Transverse colon (tissue), 4 donors: ENCODE measurements around the gene TBC1D17. TPM values are rescaled to one million over a fixed set of nuclear protein-coding genes. Genes with fewer than 3 reads are reported as not detected.

Experiments used
- DNase-seq: peaks from one replicate; pipeline ENCODE4 v3.0.0-alpha.2; 2019
- H3K27ac ChIP-seq, 4 donors: fragments of 200-600 bp; sonication (generic); 2 replicates each; pipeline ENCODE4 v1.5.1; 2016 to 2018; ENCODE audit warnings: inconsistent platforms in 4 of 4
- H3K27me3 ChIP-seq: fragments of 200-600 bp; sonication (generic); 2 replicates; pipeline ENCODE4 v1.5.1; 2017; ENCODE audit warnings: inconsistent platforms
- H3K36me3 ChIP-seq, 4 donors: fragments of 200-600 bp; sonication (generic); 2 replicates each; pipeline ENCODE4 v1.5.1; 2017 to 2019; ENCODE audit warnings: inconsistent platforms in 4 of 4
- H3K4me1 ChIP-seq, 4 donors: fragments of 200-600 bp; sonication (generic); 2 replicates each; pipeline ENCODE4 v1.5.1; 2017 to 2020; ENCODE audit warnings: inconsistent platforms in 4 of 4
- H3K4me3 ChIP-seq, 4 donors: fragments of 200-600 bp; sonication (generic); 1 replicate in 1 of 4; 2 replicates in 3 of 4; pipeline versions ENCODE4 v1.5.1 to v1.6.1; 2017 to 2019; ENCODE audit warnings: inconsistent platforms in 4 of 4
- H3K9me3 ChIP-seq, 2 donors: fragments of 200-600 bp; sonication (generic); 2 replicates each; pipeline ENCODE4 v1.5.1; 2017 to 2019; ENCODE audit warnings: inconsistent platforms in 2 of 2
- EP300 ChIP-seq: sonication (generic); formaldehyde crosslinking; IDR thresholded peaks from one replicate; pipeline ENCODE4 v1.6.1; 2017; ENCODE audit warnings: antibody characterized with exemption, low read depth
- POLR2A ChIP-seq: fragments of 450-650 bp; IDR thresholded peaks from one replicate; pipeline ENCODE4 v1.6.1; 2016; ENCODE audit warnings: antibody characterized with exemption, mild to moderate bottlenecking, moderate library complexity
- POLR2AphosphoS5 ChIP-seq, 3 donors: sonication (generic); formaldehyde crosslinking; IDR thresholded peaks; one replicate each; pipeline ENCODE4 v1.6.1; 2016; ENCODE audit warnings: antibody characterized with exemption in 3 of 3
- WGBS, 2 donors: methylation state at CpG; one replicate each; pipeline ENCODE4 v1.1.5; 2018; ENCODE audit warnings: low coverage in 1 of 2; 5-methylcytosine and 5-hydroxymethylcytosine counted together
- in situ Hi-C, 4 donors: fragments of 200-750 bp; cut with MboI; loops; one replicate each; pipeline versions ENCODE4 v1.15.0 to v1.15.1; 2017; ENCODE audit warnings: low sequenced_read_pairs in 3 of 4, low pct_ligation_motif_present in 1 of 4, low pct_unique_long_range_greater_than_20kb in 1 of 4
- intact Hi-C: fragments of 100-400 bp; cut with DNase I; formaldehyde crosslinking; loops from one replicate; pipeline ENCODE4 v1.15.1; 2023; ENCODE audit warnings: low total_unique reads
- total RNA-seq, 4 donors: library from RNA; depleted of rRNA; stranded (reverse); fragments of >200 nt; gene quantifications; one replicate each; pipeline ENCODE4 v1.1.0, GENCODE V29; 2016
- TF ChIP-seq, protein P1 (sequence below), 5 experiments: fragments of 200-600 bp in 3 of 5; fragments of 450-650 bp in 2 of 5; sonication (generic) in 3 of 5; IDR thresholded peaks; 1 replicate in 2 of 5; 2 replicates in 3 of 5; pipeline ENCODE4 v1.5.1; 2016 to 2017; ENCODE audit warnings: antibody characterized with exemption in 5 of 5, inconsistent platforms in 3 of 5, mild to moderate bottlenecking in 2 of 5, moderate library complexity in 1 of 5

Gene TBC1D17
- total RNA-seq, 4 donors from 2014 or later, result 26.4 to 80.8 (median 47.9) TPM

DNA sequence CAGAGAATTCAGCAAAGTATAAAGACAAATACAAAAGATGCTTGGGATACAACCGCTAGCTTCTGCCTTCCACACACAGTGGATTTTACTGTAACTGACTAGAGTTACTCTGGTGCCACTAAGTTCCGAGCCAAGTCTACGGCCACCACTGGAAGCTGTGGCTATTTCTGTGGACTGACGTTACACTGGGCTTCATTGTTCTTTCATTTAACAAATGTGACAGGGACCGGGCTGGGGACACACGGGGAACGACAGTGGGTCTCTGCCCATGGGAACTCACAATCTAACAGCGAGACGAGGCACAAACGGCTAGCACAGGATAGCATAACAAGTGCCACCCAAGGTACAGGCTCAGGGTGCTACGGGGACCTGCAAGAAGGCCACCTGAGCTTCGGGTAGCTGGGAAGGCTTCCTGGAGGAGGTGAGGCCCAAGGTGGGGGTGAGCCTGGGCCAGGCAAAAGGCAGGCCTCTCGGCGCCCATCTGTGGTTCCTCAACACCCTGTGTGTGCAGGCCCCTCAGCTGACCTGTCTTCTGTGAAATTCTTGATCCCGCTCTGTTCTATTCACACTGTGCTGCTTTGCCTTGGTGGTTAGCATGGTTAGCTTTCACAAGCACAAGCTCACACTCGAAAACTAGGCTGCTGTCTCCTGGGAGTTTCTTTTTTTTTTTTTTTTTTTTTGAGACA is 29.5 kb downstream of the TBC1D17 start:
- Histone ChIP-seq H3K4me1 (peaks cover 0 to 14% (median 3%) of the 10 kb centered on the region in 4 donors), H3K27ac (no peak overlapping the region), H3K36me3 (peaks cover 0 to 12% (median 6%) of the 10 kb centered on the region in 4 donors), H3K27me3 (no peaks in the 10 kb centered on the region), H3K4me3 (no peak overlapping the region), H3K9me3 (no peaks in the 10 kb centered on the region)
- in situ Hi-C loops (no loop called here), intact Hi-C loops (no loop called here)
- no peak for TF ChIP-seq POLR2AphosphoS5 (IDR thresholded peaks at IDR 0.05)
- no peak for TF ChIP-seq EP300
- TF ChIP-seq, protein P1, sequence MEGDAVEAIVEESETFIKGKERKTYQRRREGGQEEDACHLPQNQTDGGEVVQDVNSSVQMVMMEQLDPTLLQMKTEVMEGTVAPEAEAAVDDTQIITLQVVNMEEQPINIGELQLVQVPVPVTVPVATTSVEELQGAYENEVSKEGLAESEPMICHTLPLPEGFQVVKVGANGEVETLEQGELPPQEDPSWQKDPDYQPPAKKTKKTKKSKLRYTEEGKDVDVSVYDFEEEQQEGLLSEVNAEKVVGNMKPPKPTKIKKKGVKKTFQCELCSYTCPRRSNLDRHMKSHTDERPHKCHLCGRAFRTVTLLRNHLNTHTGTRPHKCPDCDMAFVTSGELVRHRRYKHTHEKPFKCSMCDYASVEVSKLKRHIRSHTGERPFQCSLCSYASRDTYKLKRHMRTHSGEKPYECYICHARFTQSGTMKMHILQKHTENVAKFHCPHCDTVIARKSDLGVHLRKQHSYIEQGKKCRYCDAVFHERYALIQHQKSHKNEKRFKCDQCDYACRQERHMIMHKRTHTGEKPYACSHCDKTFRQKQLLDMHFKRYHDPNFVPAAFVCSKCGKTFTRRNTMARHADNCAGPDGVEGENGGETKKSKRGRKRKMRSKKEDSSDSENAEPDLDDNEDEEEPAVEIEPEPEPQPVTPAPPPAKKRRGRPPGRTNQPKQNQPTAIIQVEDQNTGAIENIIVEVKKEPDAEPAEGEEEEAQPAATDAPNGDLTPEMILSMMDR (IDR thresholded peaks at IDR 0.05), result no peak
- no peak for TF ChIP-seq POLR2A
- DNase-seq, result no peak
- WGBS, 2 donors, result 87 to 88% methylated on average over 6 to 16 of the region's 16 CpGs

DNA sequence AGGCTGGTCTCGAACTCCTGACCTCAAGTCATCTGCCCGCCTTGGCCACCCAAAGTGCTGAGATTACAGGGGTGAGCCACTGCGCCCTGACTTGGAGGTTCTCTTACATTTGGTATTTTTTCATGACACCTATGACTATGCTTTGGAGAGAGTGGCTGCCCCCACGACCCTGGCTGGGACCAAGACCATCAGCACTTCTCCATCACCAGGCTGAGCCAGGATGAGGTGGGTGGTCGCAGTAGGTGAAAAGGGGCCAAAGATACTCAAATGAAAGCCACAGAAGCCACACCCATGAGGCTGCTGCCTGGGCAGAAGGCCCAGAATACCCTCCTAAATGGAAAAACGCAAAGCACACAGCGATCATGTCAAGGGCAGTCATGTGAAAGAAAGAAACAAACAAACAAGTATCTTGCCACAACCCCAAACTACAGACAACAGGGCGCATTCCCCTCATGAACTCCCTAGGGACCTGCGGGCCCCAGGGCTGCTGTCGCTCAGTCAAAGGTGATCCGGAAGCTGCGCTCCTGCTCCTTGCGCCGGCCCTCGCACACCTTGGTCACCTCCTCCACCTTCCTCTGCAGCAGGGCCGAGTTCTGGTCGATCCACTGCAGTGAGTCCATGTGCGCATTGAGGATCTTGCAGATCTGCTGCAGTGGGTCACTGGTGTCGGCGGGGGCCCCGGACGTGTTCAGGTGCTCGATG is 30.4 kb downstream of the TBC1D17 start:
- Histone ChIP-seq H3K9me3 (no peaks in the 10 kb centered on the region), H3K4me3 (no peak overlapping the region), H3K4me1 (peaks cover 0 to 14% (median 3%) of the 10 kb centered on the region in 4 donors), H3K27me3 (no peaks in the 10 kb centered on the region), H3K27ac (no peak overlapping the region), H3K36me3 (peaks cover 0 to 14% (median 6%) of the 10 kb centered on the region in 4 donors)
- WGBS, 2 donors, result 60 to 84% methylated on average over 2 to 23 of the region's 23 CpGs
- no peak for TF ChIP-seq EP300
- no peak for TF ChIP-seq POLR2AphosphoS5 (IDR thresholded peaks at IDR 0.05)
- TF ChIP-seq, protein P1 (IDR thresholded peaks at IDR 0.05), result no peak
- no peak for TF ChIP-seq POLR2A
- no peak for DNase-seq
- in situ Hi-C loops (no loop called here), intact Hi-C loops (no loop called here)

DNA sequence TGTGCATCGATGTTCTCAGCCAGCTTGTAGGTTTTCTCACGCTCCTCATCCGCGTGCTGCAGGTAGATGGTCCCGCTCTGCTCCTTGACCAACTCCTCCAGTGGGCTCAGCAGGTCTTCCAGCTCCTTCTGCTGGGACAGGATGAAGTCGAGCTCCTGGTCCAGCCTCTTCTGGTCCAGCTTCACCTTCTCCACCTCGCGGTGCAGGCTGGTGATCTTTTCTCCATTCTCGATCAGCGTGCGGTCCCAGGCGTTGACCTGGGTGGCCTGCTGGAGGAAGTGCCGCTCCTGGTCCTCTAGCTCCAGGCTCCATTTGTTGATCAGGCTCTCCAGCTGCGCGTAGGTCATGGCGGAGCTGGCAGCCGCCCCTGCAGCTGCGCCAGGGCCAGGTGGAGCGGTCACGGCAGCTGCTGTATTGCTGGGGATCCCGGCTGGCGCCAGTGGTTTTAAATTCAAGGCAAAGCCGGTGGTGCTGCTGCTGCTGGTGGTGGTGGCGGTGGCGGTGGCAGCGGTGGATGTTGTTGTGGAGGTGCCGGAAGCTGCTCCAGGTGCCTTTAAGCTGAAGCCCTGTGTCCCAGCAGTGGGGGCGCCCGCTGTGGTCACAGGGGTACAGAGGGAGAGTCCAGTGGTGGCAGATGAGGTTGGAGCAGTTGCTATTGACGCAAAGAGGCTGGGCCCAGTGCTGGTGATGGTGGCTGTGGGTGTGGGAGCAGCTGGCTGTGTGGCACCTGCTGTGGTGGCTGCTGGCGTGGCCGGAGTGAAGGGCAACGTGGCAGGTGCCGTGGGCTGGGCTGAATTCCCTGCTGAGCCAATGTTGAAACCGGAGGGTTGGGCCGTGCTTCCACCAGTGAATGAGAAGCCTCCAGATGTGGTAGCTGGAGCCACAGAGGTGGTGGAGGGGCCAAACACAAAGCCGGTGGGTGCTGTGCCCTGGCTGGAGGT is 31.2 kb downstream of the TBC1D17 start:
- H3K27ac ChIP-seq, result no peak overlapping the region
- intact Hi-C loops, result no loop called here

More for the DNA sequence above, 31.2 kb downstream of the TBC1D17 start:
- in situ Hi-C loops, result no loop called here
- TF ChIP-seq POLR2AphosphoS5 (IDR thresholded peaks at IDR 0.05), result no peak
- no peak for TF ChIP-seq POLR2A
- TF ChIP-seq, protein P1 (IDR thresholded peaks at IDR 0.05), result no peak
- TF ChIP-seq EP300, result no peak
- Histone ChIP-seq H3K9me3 (no peaks in the 10 kb centered on the region), H3K27me3 (no peaks in the 10 kb centered on the region), H3K4me1 (peaks cover 0 to 14% (median 3%) of the 10 kb centered on the region in 4 donors), H3K4me3 (no peak overlapping the region), H3K36me3 (peaks cover 0 to 16% (median 6%) of the 10 kb centered on the region in 4 donors)
- 97% methylated on average over 37 of the region's 37 CpGs; no CpG with 5 or more reads in 1 of the 2 donors for WGBS, 2 donors
- DNase-seq, result no peak
